Measurements from ENCODE around the gene S100A2.
A peak's percentile ranks its signal among the peaks of the same experiment; 100 is the strongest.

S100A2 gene

DNA sequence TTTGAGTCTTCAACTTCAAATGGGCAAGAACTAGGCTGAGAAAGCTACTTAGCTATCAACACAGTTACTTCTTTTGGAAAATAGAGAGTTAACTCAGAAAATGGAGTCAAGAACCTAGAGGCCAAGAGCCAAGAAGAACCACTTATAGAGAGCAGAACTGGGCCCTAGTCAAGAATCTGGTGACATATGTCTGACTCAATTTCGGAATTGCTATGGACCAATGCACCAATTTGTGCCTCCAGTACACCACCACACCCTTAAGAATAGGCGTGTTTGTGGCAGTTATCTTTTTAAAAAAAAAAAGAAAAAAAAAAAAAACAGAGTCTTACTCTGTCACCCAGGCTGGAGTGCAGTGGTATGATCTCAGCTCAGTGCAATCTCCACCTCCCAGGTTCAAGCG, 7.8 kb downstream of the S100A2 start:
- Histone ChIP-seq H3K9me3 (ENCODE audit: severe bottlenecking) (no peaks in the 10 kb centered on the region), H3K4me1 (ENCODE audit: insufficient read depth, poor library complexity, severe bottlenecking) (no peaks in the 10 kb centered on the region), H3K36me3 (ENCODE audit: low read depth) (peaks cover 97% of the 10 kb centered on the region), H3K4me3 (ENCODE audit: severe bottlenecking) (no peak overlapping the region), H3K27ac (ENCODE audit: poor library complexity, severe bottlenecking) (peak overlapping the region; percentile 100), H3K27me3 (ENCODE audit: insufficient read depth, poor library complexity, severe bottlenecking) (no peaks in the 10 kb centered on the region)
- TF ChIP-seq, protein P1, sequence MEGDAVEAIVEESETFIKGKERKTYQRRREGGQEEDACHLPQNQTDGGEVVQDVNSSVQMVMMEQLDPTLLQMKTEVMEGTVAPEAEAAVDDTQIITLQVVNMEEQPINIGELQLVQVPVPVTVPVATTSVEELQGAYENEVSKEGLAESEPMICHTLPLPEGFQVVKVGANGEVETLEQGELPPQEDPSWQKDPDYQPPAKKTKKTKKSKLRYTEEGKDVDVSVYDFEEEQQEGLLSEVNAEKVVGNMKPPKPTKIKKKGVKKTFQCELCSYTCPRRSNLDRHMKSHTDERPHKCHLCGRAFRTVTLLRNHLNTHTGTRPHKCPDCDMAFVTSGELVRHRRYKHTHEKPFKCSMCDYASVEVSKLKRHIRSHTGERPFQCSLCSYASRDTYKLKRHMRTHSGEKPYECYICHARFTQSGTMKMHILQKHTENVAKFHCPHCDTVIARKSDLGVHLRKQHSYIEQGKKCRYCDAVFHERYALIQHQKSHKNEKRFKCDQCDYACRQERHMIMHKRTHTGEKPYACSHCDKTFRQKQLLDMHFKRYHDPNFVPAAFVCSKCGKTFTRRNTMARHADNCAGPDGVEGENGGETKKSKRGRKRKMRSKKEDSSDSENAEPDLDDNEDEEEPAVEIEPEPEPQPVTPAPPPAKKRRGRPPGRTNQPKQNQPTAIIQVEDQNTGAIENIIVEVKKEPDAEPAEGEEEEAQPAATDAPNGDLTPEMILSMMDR (IDR thresholded peaks at IDR 0.05; ENCODE audit: poor library complexity, severe bottlenecking) = no peak
- ATAC-seq (ENCODE audit: low read depth) = no peak
- no peak for DNase-seq (ENCODE audit: low spot score)

DNA sequence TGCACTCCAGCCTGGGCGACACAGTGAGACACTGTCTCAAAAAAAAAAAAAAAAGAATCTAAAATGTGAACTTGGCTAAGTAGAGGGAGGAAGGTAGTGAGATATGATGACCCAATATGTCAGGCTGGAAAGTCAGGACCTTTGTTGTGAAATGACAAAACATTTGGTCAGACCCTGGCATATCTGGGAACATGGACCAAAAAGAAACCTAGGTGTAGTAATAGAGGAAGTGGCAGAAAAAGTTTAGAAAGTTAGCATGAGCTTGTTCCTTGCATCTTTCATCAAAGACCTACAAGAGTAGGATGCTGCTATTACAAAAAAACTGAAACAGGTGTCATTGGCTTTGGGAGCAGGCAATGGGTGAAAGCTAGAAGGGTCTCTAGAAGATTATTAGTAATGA, 9.3 kb downstream of the S100A2 start:
- TF ChIP-seq, protein P1 (IDR thresholded peaks at IDR 0.05; ENCODE audit: poor library complexity, severe bottlenecking) = no peak
- H3K27ac ChIP-seq (ENCODE audit: poor library complexity, severe bottlenecking) = peak overlapping the region; percentile 100
- no peaks in the 10 kb centered on the region for H3K4me1 ChIP-seq (ENCODE audit: insufficient read depth, poor library complexity, severe bottlenecking)
- DNase-seq (ENCODE audit: low spot score) = no peak
- no peaks in the 10 kb centered on the region for H3K27me3 ChIP-seq (ENCODE audit: insufficient read depth, poor library complexity, severe bottlenecking)
- peaks cover 94% of the 10 kb centered on the region for H3K36me3 ChIP-seq (ENCODE audit: low read depth)
- no peak for ATAC-seq (ENCODE audit: low read depth)
- no peak overlapping the region for H3K4me3 ChIP-seq (ENCODE audit: severe bottlenecking)
- H3K9me3 ChIP-seq (ENCODE audit: severe bottlenecking) = no peaks in the 10 kb centered on the region

DNA sequence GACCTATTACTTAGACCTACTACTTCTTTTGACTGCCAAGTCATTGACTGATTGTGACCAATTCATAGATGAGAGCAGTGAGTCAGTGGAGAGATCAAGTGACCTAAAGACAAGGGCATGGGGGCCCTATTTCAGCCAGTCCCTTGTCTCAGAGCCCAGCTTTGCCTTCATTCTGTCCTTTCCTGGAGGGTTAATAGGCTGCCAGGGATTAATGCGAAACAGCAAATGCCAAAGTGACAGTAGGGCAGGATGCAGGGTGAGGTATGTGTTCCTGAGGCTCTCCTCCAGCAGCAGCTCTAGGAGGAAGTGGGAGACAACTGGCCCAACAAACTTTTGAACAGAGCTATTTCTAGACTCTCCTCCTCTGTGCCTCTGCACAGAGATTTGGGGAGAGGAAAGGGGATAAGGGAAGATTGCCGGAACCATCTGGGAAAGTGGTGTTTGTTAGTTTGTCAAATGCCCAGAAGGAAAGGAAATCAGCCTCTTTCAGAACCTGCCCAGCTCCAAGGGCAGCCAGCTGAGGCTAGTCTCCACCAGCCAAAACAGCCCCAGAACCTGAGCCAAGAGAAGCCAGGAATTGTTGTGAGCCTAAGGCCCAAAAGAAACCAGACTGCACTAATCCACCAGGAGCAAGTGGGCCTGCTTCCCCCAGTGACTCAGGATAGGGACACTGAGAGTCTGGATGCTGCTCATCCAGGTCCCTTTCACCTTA, 11.7 kb downstream of the S100A2 start:
- no peaks in the 10 kb centered on the region for H3K9me3 ChIP-seq (ENCODE audit: severe bottlenecking)
- DNase-seq (ENCODE audit: low spot score) (peak; percentile 8), ATAC-seq (ENCODE audit: low read depth) (no peak)
- H3K27ac ChIP-seq (ENCODE audit: poor library complexity, severe bottlenecking) = peak overlapping the region; percentile 100
- TF ChIP-seq, protein P1 (IDR thresholded peaks at IDR 0.05; ENCODE audit: poor library complexity, severe bottlenecking) = no peak
- no peak overlapping the region for H3K4me3 ChIP-seq (ENCODE audit: severe bottlenecking)
- peaks cover 86% of the 10 kb centered on the region for H3K36me3 ChIP-seq (ENCODE audit: low read depth)
- no peaks in the 10 kb centered on the region for H3K27me3 ChIP-seq (ENCODE audit: insufficient read depth, poor library complexity, severe bottlenecking)
- peaks cover 10% of the 10 kb centered on the region for H3K4me1 ChIP-seq (ENCODE audit: insufficient read depth, poor library complexity, severe bottlenecking)

DNA sequence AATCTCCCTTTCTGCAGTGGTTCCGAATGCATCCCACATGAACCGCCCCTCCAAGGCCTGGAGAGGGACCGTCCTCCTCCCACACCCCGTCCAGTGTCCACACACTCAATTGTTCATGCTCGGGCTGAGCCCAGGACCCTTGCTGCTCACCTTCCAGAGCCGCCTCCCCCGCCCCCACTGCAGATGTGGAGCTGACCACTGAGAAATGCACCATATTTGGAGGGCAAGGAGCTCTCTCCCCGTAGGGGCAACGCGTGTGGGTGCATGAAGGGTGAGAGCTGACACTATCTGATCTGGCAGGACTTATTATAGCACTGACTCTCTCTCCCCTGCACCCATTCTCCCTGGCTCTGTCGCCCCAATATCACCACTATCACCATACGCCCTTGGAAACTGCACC, 12.5 kb downstream of the S100A2 start:
- peaks cover 13% of the 10 kb centered on the region for H3K4me1 ChIP-seq (ENCODE audit: insufficient read depth, poor library complexity, severe bottlenecking)
- H3K4me3 ChIP-seq (ENCODE audit: severe bottlenecking) = no peak overlapping the region
- no peaks in the 10 kb centered on the region for H3K9me3 ChIP-seq (ENCODE audit: severe bottlenecking)
- TF ChIP-seq, protein P1 (IDR thresholded peaks at IDR 0.05; ENCODE audit: poor library complexity, severe bottlenecking) = no peak
- H3K27ac ChIP-seq (ENCODE audit: poor library complexity, severe bottlenecking) = peak overlapping the region; percentile 100
- H3K36me3 ChIP-seq (ENCODE audit: low read depth) = peaks cover 87% of the 10 kb centered on the region
- no peak; the same call in 2 of the 3 replicates for ATAC-seq (ENCODE audit: low read depth)
- no peaks in the 10 kb centered on the region for H3K27me3 ChIP-seq (ENCODE audit: insufficient read depth, poor library complexity, severe bottlenecking)
- peak; percentile 61 for DNase-seq (ENCODE audit: low spot score)

DNA sequence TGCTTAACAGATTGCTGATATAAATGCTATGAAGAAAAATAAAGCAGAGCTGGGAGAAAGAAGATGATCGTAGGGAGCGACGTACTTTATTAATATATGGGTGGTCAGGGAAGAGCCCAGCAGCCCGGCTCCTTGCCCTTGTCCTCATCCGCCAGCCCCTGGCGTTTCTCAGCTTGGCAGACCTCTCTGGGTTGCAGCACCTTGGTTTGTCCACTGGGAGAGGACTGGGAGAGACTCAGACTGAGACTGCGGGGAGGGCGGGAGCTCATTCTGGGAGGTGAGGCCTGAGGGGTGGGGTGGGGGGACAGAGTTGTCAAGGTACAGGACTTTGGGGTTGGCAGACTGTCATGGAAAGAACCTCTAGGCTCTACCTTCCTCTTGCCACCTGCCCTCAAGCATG, 13.3 kb downstream of the S100A2 start:
- Histone ChIP-seq H3K4me1 (ENCODE audit: insufficient read depth, poor library complexity, severe bottlenecking) (peaks cover 13% of the 10 kb centered on the region), H3K9me3 (ENCODE audit: severe bottlenecking) (no peaks in the 10 kb centered on the region), H3K27me3 (ENCODE audit: insufficient read depth, poor library complexity, severe bottlenecking) (no peaks in the 10 kb centered on the region), H3K36me3 (ENCODE audit: low read depth) (peaks cover 83% of the 10 kb centered on the region), H3K4me3 (ENCODE audit: severe bottlenecking) (no peak overlapping the region), H3K27ac (ENCODE audit: poor library complexity, severe bottlenecking) (no peak overlapping the region)
- ATAC-seq (ENCODE audit: low read depth) = no peak
- TF ChIP-seq, protein P1 (IDR thresholded peaks at IDR 0.05; ENCODE audit: poor library complexity, severe bottlenecking) = no peak
- peak; percentile 49 for DNase-seq (ENCODE audit: low spot score)

All from RWPE2 (cell line).